ENCODE data around the gene CELSR1.

Gene CELSR1

GRCh38 chr22:46436595-46437175 is 100.7 kb downstream of the CELSR1 start:
- no peak overlapping the region for H3K4me3 Mint-ChIP-seq
- no peaks in the 10 kb centered on the region for H3K36me3 Mint-ChIP-seq (ENCODE audit: low read depth)
- H3K9me3 Mint-ChIP-seq, result no peaks in the 10 kb centered on the region
- no peak overlapping the region for H3K27ac Mint-ChIP-seq
- peaks cover 4% of the 10 kb centered on the region for H3K4me1 Mint-ChIP-seq (ENCODE audit: low read depth)
- no peak for DNase-seq (ENCODE audit: low spot score)
- H3K27me3 Mint-ChIP-seq (ENCODE audit: low read depth), result no peaks in the 10 kb centered on the region

DNA sequence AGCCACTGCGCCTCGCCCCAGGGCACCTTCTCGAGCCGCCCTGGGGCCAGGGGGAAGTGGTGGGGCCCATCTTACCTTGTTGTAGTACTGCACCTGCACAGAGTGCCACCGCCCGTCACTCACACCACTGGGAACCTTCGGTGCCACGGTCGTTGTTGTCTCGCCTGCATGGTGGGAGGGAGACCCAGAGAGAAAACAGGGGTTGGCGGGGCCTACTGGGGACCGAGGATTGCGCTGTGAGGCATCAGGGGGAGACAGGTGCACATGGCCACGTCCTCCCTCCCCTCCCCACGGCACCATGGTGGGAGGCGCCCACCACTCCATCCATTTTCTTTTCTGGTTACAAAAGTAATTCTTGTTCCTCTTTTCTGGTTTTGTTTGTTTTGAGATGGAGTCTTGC is 104.1 kb downstream of the CELSR1 start:
- Mint-ChIP-seq H3K4me3 (no peak overlapping the region), H3K4me1 (ENCODE audit: low read depth) (peaks cover 4% of the 10 kb centered on the region), H3K27me3 (ENCODE audit: low read depth) (no peaks in the 10 kb centered on the region), H3K9me3 (no peaks in the 10 kb centered on the region), H3K27ac (peak overlapping the region; percentile 52), H3K36me3 (ENCODE audit: low read depth) (no peaks in the 10 kb centered on the region)
- DNase-seq (ENCODE audit: low spot score), result no peak

- no peaks in the 10 kb centered on the region for H3K36me3 Mint-ChIP-seq (ENCODE audit: low read depth)
- DNase-seq (ENCODE audit: low spot score), result peak; percentile 24
- H3K27ac Mint-ChIP-seq, result peak overlapping the region; percentile 95
- no peaks in the 10 kb centered on the region for H3K27me3 Mint-ChIP-seq (ENCODE audit: low read depth)
- H3K4me1 Mint-ChIP-seq (ENCODE audit: low read depth), result peaks cover 4% of the 10 kb centered on the region
- H3K4me3 Mint-ChIP-seq, result peak overlapping the region; percentile 82
- H3K9me3 Mint-ChIP-seq, result no peaks in the 10 kb centered on the region
Observed at GRCh38 chr22:46432164-46433068, 105.0 kb downstream of the CELSR1 start.

DNA sequence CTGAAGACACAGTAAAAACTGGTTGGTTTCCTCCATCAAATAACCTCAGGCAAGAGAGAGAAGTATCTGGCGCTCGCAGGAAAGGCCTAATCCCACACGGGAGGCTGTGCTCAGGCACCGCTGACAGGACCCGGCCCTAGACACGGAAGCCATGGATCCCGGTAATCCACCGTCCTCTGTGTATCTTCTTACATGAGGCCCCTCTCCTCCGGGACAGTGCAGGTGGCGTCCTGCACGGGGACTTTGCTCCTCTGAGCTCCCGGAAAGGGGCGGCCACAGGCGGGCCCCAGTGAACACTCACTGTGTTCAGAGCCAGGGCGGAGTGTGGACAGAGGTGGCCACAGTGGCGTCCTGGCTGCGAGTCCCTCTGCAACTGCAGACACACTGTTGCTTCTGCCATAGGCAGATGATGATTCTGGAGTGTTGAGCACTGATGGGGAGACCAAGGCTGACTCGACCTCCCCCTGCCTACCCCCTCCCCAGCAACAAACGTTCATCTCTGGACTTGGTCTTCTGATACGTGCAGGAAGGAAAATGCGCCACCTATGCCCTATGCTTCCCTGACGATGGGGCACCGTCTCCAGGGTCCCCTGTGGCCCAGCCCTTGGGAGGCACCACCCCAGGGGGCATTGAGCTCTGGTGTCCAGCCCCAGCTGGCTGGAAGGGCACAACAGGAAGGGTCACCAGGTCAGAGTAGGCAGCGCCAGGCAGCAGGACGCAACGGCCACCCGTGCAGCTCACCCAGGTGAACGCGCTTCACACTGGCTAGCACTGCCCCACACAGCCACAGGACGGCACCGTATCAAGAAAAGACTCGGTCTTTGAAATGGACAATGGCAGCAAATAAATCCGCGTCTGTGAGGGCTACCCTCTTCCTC is 106.2 kb downstream of the CELSR1 start:
- H3K27ac Mint-ChIP-seq, result peak overlapping the region; percentile 95
- no peak overlapping the region for H3K4me3 Mint-ChIP-seq
- no peaks in the 10 kb centered on the region for H3K36me3 Mint-ChIP-seq (ENCODE audit: low read depth)
- no peak for DNase-seq (ENCODE audit: low spot score)
- no peaks in the 10 kb centered on the region for H3K27me3 Mint-ChIP-seq (ENCODE audit: low read depth)
- peaks cover 4% of the 10 kb centered on the region for H3K4me1 Mint-ChIP-seq (ENCODE audit: low read depth)
- peaks cover 2% of the 10 kb centered on the region for H3K9me3 Mint-ChIP-seq

DNA sequence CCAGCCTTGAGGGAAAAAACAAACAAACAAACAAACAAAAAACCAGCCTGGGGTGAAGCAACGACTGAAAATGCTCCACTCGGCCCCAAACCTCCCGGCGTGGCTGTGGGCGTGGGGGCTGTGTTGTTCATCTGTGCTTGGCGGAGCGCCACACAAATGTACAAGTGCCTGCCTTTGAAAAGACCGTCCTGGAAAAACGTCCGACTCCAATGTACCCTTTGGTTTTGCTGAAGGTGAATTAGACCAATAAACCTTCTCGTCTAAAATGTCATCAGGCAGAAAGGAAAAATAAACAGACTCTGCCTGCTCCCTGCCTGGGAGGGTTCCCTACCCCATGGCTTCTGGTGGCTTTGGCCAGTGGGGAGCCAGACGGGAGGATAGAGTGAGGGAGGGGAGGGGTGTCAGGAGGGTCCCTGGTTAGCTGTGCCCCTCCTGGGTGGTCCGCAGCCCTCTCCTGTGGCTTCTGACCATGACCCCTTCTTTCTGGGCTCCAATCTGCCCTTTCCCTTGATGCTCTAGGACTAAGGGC is 108.0 kb downstream of the CELSR1 start:
- H3K27me3 Mint-ChIP-seq (ENCODE audit: low read depth), result no peaks in the 10 kb centered on the region
- no peak overlapping the region for H3K27ac Mint-ChIP-seq
- H3K36me3 Mint-ChIP-seq (ENCODE audit: low read depth), result no peaks in the 10 kb centered on the region
- H3K4me1 Mint-ChIP-seq (ENCODE audit: low read depth), result peaks cover 5% of the 10 kb centered on the region
- no peak for DNase-seq (ENCODE audit: low spot score)
- no peak overlapping the region for H3K4me3 Mint-ChIP-seq
- peaks cover 8% of the 10 kb centered on the region for H3K9me3 Mint-ChIP-seq

DNA sequence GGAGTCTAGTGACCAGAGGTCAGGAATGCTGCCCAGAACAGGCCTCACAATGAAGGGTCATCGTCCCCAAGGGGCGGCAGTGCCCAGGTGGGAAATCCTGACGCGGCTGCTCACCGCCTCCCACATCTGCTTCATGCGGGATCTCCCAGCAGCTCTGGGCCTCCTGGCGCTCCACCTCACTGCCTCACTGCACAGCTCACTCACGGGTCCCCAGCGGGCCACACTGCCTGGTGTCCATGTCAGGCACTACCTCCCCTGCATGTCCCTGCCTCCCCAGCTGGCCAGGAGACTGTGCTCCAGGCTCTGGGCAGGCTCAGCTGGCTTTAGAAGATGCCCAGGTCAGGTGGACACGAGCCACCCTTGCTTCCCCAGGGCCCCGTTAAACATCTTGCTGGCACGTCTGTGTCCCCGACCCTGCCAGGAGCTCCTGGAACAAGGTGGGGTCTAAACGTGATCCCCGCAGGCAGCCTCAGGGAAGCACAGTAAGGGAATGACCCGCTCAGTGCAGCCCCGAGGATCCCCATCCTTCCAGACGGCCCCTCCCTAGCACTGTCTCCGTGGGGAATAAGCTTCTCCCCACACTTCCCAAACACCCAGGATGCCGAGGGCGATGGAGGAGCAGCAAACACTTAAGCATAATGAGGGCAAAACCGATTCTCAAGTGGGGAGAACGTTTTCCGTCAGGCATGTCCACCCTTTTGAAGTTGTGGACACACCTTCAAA is 108.7 kb downstream of the CELSR1 start:
- no peaks in the 10 kb centered on the region for H3K27me3 Mint-ChIP-seq (ENCODE audit: low read depth)
- no peak overlapping the region for H3K4me3 Mint-ChIP-seq
- no peaks in the 10 kb centered on the region for H3K36me3 Mint-ChIP-seq (ENCODE audit: low read depth)
- H3K9me3 Mint-ChIP-seq, result peaks cover 8% of the 10 kb centered on the region
- peaks cover 5% of the 10 kb centered on the region for H3K4me1 Mint-ChIP-seq (ENCODE audit: low read depth)
- no peak for DNase-seq (ENCODE audit: low spot score)
- H3K27ac Mint-ChIP-seq, result no peak overlapping the region

DNA sequence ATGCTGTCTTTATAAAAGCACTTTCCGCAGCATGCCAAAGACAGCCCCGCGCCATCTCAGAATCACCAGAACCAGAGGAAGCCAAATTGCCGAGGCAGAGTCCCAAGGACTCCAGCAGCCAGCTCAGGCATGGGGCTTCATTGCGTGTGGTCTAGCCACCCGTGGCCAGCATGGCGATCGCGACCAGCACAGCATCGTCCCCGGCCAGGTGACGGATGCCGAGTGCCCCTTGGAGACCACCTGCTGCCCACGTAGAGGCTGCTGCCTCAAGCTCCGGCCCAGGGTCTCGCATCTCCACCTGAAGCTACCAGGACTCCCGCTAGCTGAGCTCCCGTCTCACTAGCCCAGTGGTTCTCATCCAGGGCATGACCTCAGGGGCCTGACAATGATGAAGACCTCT is 109.2 kb downstream of the CELSR1 start:
- no peak for DNase-seq (ENCODE audit: low spot score)
- peaks cover 8% of the 10 kb centered on the region for H3K9me3 Mint-ChIP-seq
- no peak overlapping the region for H3K27ac Mint-ChIP-seq
- no peaks in the 10 kb centered on the region for H3K36me3 Mint-ChIP-seq (ENCODE audit: low read depth)
- H3K4me1 Mint-ChIP-seq (ENCODE audit: low read depth), result peaks cover 5% of the 10 kb centered on the region
- H3K27me3 Mint-ChIP-seq (ENCODE audit: low read depth), result no peaks in the 10 kb centered on the region
- H3K4me3 Mint-ChIP-seq, result no peak overlapping the region

GRCh38 chr22:46425016-46425415 is 112.4 kb downstream of the CELSR1 start:
- H3K27me3 Mint-ChIP-seq (ENCODE audit: low read depth), result no peaks in the 10 kb centered on the region
- no peak overlapping the region for H3K4me3 Mint-ChIP-seq
- no peak overlapping the region for H3K27ac Mint-ChIP-seq
- H3K9me3 Mint-ChIP-seq, result peaks cover 8% of the 10 kb centered on the region
- H3K4me1 Mint-ChIP-seq (ENCODE audit: low read depth), result peaks cover 2% of the 10 kb centered on the region
- no peak for DNase-seq (ENCODE audit: low spot score)
- H3K36me3 Mint-ChIP-seq (ENCODE audit: low read depth), result no peaks in the 10 kb centered on the region

GRCh38 chr22:46424496-46424895 is 112.9 kb downstream of the CELSR1 start:
- Mint-ChIP-seq H3K4me1 (ENCODE audit: low read depth) (peaks cover 2% of the 10 kb centered on the region), H3K27ac (no peak overlapping the region), H3K36me3 (ENCODE audit: low read depth) (no peaks in the 10 kb centered on the region), H3K4me3 (no peak overlapping the region), H3K27me3 (ENCODE audit: low read depth) (no peaks in the 10 kb centered on the region), H3K9me3 (peaks cover 8% of the 10 kb centered on the region)
- DNase-seq (ENCODE audit: low spot score), result no peak

- Mint-ChIP-seq H3K27me3 (ENCODE audit: low read depth) (no peaks in the 10 kb centered on the region), H3K36me3 (ENCODE audit: low read depth) (no peaks in the 10 kb centered on the region), H3K9me3 (peaks cover 8% of the 10 kb centered on the region), H3K4me3 (no peak overlapping the region), H3K4me1 (ENCODE audit: low read depth) (peaks cover 2% of the 10 kb centered on the region), H3K27ac (no peak overlapping the region)
- no peak for DNase-seq (ENCODE audit: low spot score)
Observed at GRCh38 chr22:46422896-46423295, 114.5 kb downstream of the CELSR1 start.

DNA sequence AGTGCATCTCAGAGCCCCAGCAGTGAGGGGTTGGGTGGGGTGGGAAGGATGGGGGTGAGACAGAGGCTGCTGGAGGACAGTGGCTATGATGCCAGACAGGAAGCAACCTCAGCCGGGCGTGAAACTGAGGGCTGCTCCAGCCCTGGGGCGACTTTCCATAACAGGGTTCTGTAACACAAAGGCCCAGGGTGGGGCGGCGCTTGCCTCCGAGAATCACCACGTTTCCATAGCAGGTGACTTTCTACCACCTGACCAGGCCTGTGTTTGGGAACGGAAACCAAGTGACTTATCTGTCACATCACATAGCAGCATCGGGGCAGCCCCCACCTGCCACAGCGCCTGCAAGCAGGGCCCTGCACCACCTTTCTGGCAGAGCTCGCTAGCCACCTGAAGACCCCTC is 116.2 kb downstream of the CELSR1 start:
- H3K27ac Mint-ChIP-seq, result no peak overlapping the region
- H3K4me1 Mint-ChIP-seq (ENCODE audit: low read depth), result peaks cover 2% of the 10 kb centered on the region
- H3K36me3 Mint-ChIP-seq (ENCODE audit: low read depth), result no peaks in the 10 kb centered on the region
- H3K4me3 Mint-ChIP-seq, result no peak overlapping the region
- H3K9me3 Mint-ChIP-seq, result peaks cover 7% of the 10 kb centered on the region
- H3K27me3 Mint-ChIP-seq (ENCODE audit: low read depth), result no peaks in the 10 kb centered on the region
- no peak for DNase-seq (ENCODE audit: low spot score)

DNA sequence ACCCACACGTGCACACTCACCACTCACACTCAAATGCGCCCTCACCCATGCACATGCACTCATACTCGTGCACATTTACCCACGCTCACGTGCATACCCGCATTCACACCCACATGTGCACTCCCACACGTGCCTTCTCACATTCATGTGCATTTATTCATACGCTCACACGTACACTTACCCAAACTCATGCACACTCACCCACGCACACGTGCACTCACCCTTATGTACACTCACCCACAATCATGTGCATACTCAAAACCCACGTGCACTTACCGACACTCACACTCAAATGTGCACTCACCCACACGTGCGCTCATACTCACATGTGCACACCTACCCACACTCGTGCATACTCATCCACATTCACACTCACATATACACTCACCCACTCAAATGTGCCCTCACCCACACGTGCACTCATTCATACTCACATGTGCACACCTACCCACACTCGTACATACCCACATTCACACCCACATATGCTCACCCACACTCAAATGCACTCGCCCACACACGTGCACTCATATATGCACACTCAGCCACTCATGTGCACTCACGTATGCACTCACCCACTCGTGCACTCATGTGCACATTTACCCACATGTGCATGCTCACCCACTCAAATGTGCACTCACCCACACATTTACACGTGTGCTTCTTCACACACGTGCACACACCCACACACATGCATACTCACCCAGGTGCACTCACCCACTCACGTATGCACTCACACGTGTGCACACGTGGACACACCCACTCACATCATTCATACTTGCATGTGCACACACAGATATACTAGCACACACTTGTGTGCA is 117.5 kb downstream of the CELSR1 start:
- no peak for DNase-seq (ENCODE audit: low spot score)
- H3K4me1 Mint-ChIP-seq (ENCODE audit: low read depth), result no peaks in the 10 kb centered on the region
- no peaks in the 10 kb centered on the region for H3K9me3 Mint-ChIP-seq
- no peak overlapping the region for H3K27ac Mint-ChIP-seq
- no peak overlapping the region for H3K4me3 Mint-ChIP-seq
- no peaks in the 10 kb centered on the region for H3K36me3 Mint-ChIP-seq (ENCODE audit: low read depth)
- no peaks in the 10 kb centered on the region for H3K27me3 Mint-ChIP-seq (ENCODE audit: low read depth)

GRCh38 chr22:46418827-46419226 is 118.6 kb downstream of the CELSR1 start:
- no peaks in the 10 kb centered on the region for H3K9me3 Mint-ChIP-seq
- H3K4me1 Mint-ChIP-seq (ENCODE audit: low read depth), result no peaks in the 10 kb centered on the region
- H3K27me3 Mint-ChIP-seq (ENCODE audit: low read depth), result no peaks in the 10 kb centered on the region
- no peak for DNase-seq (ENCODE audit: low spot score)
- H3K27ac Mint-ChIP-seq, result no peak overlapping the region
- no peak overlapping the region for H3K4me3 Mint-ChIP-seq
- H3K36me3 Mint-ChIP-seq (ENCODE audit: low read depth), result no peaks in the 10 kb centered on the region

All from T-helper 2 cell treated with Interferon-gamma antibody and Interleukin-4, amounts not matched to agents 5 μg/mL and 100 μg/mL, for 36 hours (primary cell).